Esophagus squamous epithelium (tissue), 4 donors: ENCODE measurements around the gene ASS1.

ENCODE experiments used
- CTCF ChIP-seq, 6 experiments: fragments of 450-650 bp in 4 of 6; fragments of 200-600 bp in 2 of 6; sonication (generic) in 2 of 6; IDR thresholded peaks; one replicate each; pipeline ENCODE4 v1.5.1; 2016 to 2019; ENCODE audit warnings: antibody characterized with exemption in 6 of 6, mild to moderate bottlenecking in 4 of 6, moderate library complexity in 4 of 6
- POLR2A ChIP-seq, 4 donors: fragments of 450-650 bp; IDR thresholded peaks; one replicate each; pipeline ENCODE4 v1.6.1; 2017; ENCODE audit warnings: antibody characterized with exemption in 4 of 4, mild to moderate bottlenecking in 4 of 4, moderate library complexity in 3 of 4

- no peak for TF ChIP-seq POLR2A (IDR thresholded peaks at IDR 0.05)
- TF ChIP-seq CTCF (IDR thresholded peaks at IDR 0.05): no peak
Observed at GRCh38 chr9:130432796-130433167, 12.0 kb upstream of the ASS1 start.
